Common myeloid progenitor, CD34-positive (primary cell): Measurements from ENCODE around the gene POLR1E.

ENCODE experiments used
- CTCF ChIA-PET: fragments of 350-600 bp; sonication (Branson Sonifier 250); formaldehyde crosslinking; loops from one replicate; lab custom pipeline; 2021; ENCODE audit warnings: antibody characterized with exemption; lab: Charles Lee
- POLR2A ChIA-PET: fragments of 350-600 bp; sonication (Branson Sonifier 250); formaldehyde crosslinking; loops from one replicate; lab custom pipeline; 2021; ENCODE audit warnings: antibody characterized with exemption; lab: Charles Lee
- DNase-seq, 3 donors: peaks; one replicate each; pipeline versions ENCODE4 v3.0.0 to v3.0.0-alpha.2; 2013
- H3K27ac ChIP-seq, 2 experiments: 1 replicate in 1 of 2; 2 replicates in 1 of 2; pipeline ENCODE4 v1.7.0; 2013; ENCODE audit warnings: inconsistent platforms in 2 of 2, low read length in 2 of 2, mild to moderate bottlenecking in 2 of 2, low read depth in 1 of 2, moderate library complexity in 1 of 2; ENCODE audit not compliant: severe bottlenecking in 2 of 2, insufficient read depth in 1 of 2, poor library complexity in 1 of 2
- H3K27me3 ChIP-seq, 5 experiments: replicated peaks in 2 of 5; 1 replicate in 3 of 5; 2 replicates in 2 of 5; pipeline versions ENCODE4 v1.6.1 to v1.7.0; 2013; ENCODE audit warnings: low read length in 4 of 5, mild to moderate bottlenecking in 2 of 5, moderate library complexity in 2 of 5, inconsistent platforms in 1 of 5; ENCODE audit not compliant: insufficient read depth in 5 of 5, control insufficient read depth in 4 of 5
- H3K36me3 ChIP-seq, 4 experiments: 1 replicate in 2 of 4; 2 replicates in 2 of 4; pipeline versions ENCODE4 v1.6.1 to v1.7.0; 2013; ENCODE audit warnings: low read length in 3 of 4, control low read depth in 1 of 4, mild to moderate bottlenecking in 1 of 4; ENCODE audit not compliant: control insufficient read depth in 4 of 4, insufficient read depth in 4 of 4
- H3K4me1 ChIP-seq, 4 experiments: 1 replicate in 3 of 4; 2 replicates in 1 of 4; pipeline versions ENCODE4 v1.6.1 to v1.7.1; 2013; ENCODE audit warnings: low read length in 3 of 4, mild to moderate bottlenecking in 3 of 4, control low read depth in 1 of 4, inconsistent platforms in 1 of 4, moderate library complexity in 1 of 4; ENCODE audit not compliant: control insufficient read depth in 4 of 4, insufficient read depth in 4 of 4; ENCODE audit errors: control extremely low read depth in 1 of 4
- H3K4me3 ChIP-seq, 7 experiments: 1 replicate in 4 of 7; 2 replicates in 3 of 7; pipeline versions ENCODE4 v1.5.1 to v1.7.0; 2013; ENCODE audit warnings: mild to moderate bottlenecking in 7 of 7, low read length in 6 of 7, moderate library complexity in 6 of 7, inconsistent platforms in 2 of 7, low read depth in 2 of 7, control low read depth in 1 of 7; ENCODE audit not compliant: insufficient read depth in 4 of 7, control insufficient read depth in 1 of 7; ENCODE audit errors: extremely low read depth in 1 of 7
- H3K9me3 ChIP-seq, 5 experiments: 1 replicate in 4 of 5; 2 replicates in 1 of 5; pipeline versions ENCODE4 v1.6.1 to v1.7.1; 2013; ENCODE audit warnings: low read length in 4 of 5, mild to moderate bottlenecking in 2 of 5, inconsistent platforms in 1 of 5, low read depth in 1 of 5, moderate library complexity in 1 of 5; ENCODE audit not compliant: control insufficient read depth in 4 of 5, insufficient read depth in 2 of 5; ENCODE audit errors: control extremely low read depth in 1 of 5
- WGBS: methylation state at CpG from one replicate; pipeline ENCODE4 v1.1.5; 2013; ENCODE audit not compliant: insufficient coverage; 5-methylcytosine and 5-hydroxymethylcytosine counted together

The POLR1E gene

GRCh38 chr9:37551888-37552287, 66.1 kb downstream of the POLR1E start:
- H3K36me3 ChIP-seq, result no peaks in the 10 kb centered on the region
- CTCF ChIA-PET, result no interaction called here
- H3K27ac ChIP-seq, result no peak overlapping the region
- H3K4me1 ChIP-seq, result no peaks in the 10 kb centered on the region
- H3K4me3 ChIP-seq, result no peak overlapping the region
- no peak for DNase-seq
- no peaks in the 10 kb centered on the region for H3K27me3 ChIP-seq
- no peaks in the 10 kb centered on the region for H3K9me3 ChIP-seq
- POLR2A ChIA-PET, result no interaction called here
- whole genome bisulfite sequencing, result 86% methylated on average over 2 of the region's 2 CpGs
